ENCODE data around the gene HOXD10. TPM values are rescaled to one million over a fixed set of nuclear protein-coding genes. Genes with fewer than 3 reads are reported as not detected.

The HOXD10 gene
- total and polyA plus RNA-seq, 7 donors, result 0.23 to 46.0 (median 10.7) TPM

DNA sequence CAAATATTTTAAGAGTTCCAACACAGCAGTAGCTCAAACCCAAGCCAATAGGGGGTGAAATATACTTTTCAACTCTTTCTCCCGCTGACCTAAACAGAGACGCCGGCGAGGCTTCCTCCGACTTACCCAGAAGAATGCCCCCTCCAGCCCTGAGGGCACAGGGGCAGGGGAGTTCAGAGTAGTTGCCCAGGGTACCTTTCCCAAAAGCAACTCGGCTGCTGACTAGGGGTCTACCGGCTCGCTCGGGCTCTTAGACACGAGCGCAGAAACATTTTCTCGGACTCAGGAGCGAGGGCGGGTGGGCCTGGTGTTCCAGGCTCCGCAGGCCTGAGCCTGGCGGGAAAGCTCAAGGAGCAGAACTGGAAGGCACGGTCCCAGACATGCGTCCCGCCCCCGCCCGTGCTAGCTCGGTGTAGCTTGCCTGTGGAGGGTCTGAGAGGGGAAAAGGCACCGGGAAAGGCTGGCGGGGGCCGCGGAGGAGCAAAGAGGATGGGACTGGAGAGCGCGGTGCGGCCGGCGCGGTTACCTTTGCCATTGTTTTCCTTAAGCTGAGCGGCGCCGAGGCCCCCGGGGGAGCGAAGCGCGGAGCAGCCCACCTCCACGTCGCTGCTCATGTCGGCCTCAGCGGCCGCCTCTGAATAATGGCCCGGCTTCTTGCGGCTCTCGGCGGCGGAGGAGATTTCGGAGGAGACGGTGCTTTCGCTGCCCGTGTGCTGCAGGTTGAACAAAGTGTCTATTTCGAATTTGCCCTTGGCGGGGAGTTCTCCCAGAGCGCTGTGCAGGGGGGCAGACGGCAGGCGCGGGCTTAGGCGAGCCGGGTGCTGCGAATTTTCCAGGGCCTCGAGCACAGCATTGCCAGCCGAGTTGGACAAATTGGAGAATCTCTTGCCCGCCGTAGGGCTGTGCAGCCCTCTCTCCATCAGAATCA lies 33.5 kb upstream of the HOXD10 start:
- Histone ChIP-seq H3K36me3 (no peaks in the 10 kb centered on the region), H3K4me1 (peaks cover 0 to 56% (median 39%) of the 10 kb centered on the region in 4 donors), H3K4me3 (peak overlapping the region; percentile 32 to 54 (median 50)), H3K27me3 (peaks cover 51 to 98% (median 61%) of the 10 kb centered on the region in 3 donors), H3K9me3 (peaks cover 0 to 8% (median 0%) of the 10 kb centered on the region in 4 donors), H3K27ac (peak overlapping the region in 3 of 4 donors; percentile 92 to 96 (median 94))
- DNase-seq, result no peak
- WGBS, 2 donors, result 8 to 9% methylated on average over 66 of the region's 66 CpGs
- TF ChIP-seq, protein P1, sequence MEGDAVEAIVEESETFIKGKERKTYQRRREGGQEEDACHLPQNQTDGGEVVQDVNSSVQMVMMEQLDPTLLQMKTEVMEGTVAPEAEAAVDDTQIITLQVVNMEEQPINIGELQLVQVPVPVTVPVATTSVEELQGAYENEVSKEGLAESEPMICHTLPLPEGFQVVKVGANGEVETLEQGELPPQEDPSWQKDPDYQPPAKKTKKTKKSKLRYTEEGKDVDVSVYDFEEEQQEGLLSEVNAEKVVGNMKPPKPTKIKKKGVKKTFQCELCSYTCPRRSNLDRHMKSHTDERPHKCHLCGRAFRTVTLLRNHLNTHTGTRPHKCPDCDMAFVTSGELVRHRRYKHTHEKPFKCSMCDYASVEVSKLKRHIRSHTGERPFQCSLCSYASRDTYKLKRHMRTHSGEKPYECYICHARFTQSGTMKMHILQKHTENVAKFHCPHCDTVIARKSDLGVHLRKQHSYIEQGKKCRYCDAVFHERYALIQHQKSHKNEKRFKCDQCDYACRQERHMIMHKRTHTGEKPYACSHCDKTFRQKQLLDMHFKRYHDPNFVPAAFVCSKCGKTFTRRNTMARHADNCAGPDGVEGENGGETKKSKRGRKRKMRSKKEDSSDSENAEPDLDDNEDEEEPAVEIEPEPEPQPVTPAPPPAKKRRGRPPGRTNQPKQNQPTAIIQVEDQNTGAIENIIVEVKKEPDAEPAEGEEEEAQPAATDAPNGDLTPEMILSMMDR (IDR thresholded peaks at IDR 0.05), result no peak
- TF ChIP-seq EP300 (IDR thresholded peaks at IDR 0.05) (no peak), POLR2AphosphoS5 (IDR thresholded peaks at IDR 0.05) (no peak), POLR2A (IDR thresholded peaks at IDR 0.05) (no peak)
- intact Hi-C loops (cut with DNase I), result no loop called here

DNA sequence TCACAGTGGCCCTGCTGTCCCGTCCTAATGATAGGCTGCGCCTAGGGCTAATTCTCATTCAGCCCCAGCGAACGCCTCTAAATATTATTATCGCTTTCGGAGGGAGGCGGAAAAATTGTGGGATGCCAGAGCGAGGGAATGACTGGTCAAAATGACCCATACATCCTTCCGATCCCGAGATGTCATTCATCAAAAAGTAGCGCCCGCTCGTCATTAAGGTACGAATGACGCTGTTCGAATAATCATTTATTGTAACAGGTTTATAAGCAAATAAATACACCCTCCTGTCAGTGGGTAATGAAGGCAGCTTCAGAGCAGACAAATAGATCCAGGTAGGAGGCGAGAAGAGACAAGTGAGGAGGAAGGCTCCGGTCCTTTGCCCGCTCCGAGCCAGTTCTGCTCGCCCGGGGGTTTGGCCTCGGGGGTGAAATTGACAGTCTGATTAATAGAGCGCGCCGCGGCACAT lies 32.7 kb upstream of the HOXD10 start, which contains the start of gene EVX2:
EVX2 (minus strand) TSS at position 167 of the 466 bp plus-strand sequence. CDS start 186 bp downstream, outside the sequence.
- Histone ChIP-seq H3K36me3 (no peaks in the 10 kb centered on the region), H3K27me3 (peaks cover 51 to 98% (median 61%) of the 10 kb centered on the region in 3 donors), H3K4me1 (peaks cover 0 to 61% (median 44%) of the 10 kb centered on the region in 4 donors), H3K4me3 (peak within 1 kb of the TSS; percentile 32 to 54 (median 50)), H3K9me3 (peaks cover 0 to 8% (median 0%) of the 10 kb centered on the region in 4 donors), H3K27ac (peak within 1 kb of the TSS in 3 of 4 donors; percentile 92 to 96 (median 94))
- DNase-seq, result no peak
- intact Hi-C loops (cut with DNase I), result no loop called here
- TF ChIP-seq EP300 (IDR thresholded peaks at IDR 0.05) (no peak), POLR2AphosphoS5 (IDR thresholded peaks at IDR 0.05) (peak in 1 of 4 donors; percentile 13), POLR2A (IDR thresholded peaks at IDR 0.05) (peak in 1 of 2 donors; percentile 6)
- TF ChIP-seq, protein P1 (IDR thresholded peaks at IDR 0.05), result no peak
- WGBS, 2 donors, result 18% methylated on average over 27 of the region's 27 CpGs

DNA sequence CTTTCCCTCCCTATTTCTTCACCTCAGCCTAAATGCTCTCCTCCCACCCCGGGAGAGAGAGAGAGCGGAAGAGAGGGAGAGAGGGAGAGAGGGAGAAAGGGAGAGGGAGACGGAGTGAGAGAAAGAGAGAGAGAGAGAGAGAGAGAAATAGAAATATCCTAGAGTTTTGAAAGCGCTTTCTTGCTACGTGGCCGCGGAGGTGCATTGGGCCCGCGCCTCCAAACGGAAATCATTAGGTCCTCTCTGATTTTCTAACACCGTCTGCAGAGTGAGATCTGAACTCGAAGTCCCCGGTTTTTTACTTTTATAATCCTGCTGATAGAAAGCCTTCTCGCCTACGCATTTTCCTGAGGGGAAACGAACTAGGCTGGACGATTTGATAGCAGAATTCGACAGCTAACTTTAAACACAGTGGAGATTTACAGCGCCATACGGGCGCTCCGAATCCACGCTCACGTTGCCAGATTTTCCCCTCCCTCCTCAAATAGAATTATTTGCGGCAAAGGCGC lies 31.9 kb upstream of the HOXD10 start:
- 5 to 6% methylated on average over 26 of the region's 26 CpGs for WGBS, 2 donors
- intact Hi-C loops (cut with DNase I), result loop anchor here (5.0 kb wide), 1 partner anchor 972 kb away; no protein-coding TSS in a partner anchor
- TF ChIP-seq POLR2A (IDR thresholded peaks at IDR 0.05) (no peak), EP300 (IDR thresholded peaks at IDR 0.05) (no peak), POLR2AphosphoS5 (IDR thresholded peaks at IDR 0.05) (peak in 1 of 4 donors; percentile 14)
- TF ChIP-seq, protein P1 (IDR thresholded peaks at IDR 0.05), result no peak
- Histone ChIP-seq H3K4me1 (peaks cover 0 to 56% (median 45%) of the 10 kb centered on the region in 4 donors), H3K27me3 (peaks cover 48 to 98% (median 54%) of the 10 kb centered on the region in 3 donors), H3K36me3 (no peaks in the 10 kb centered on the region), H3K4me3 (peak overlapping the region; percentile 29 to 54 (median 50)), H3K9me3 (peaks cover 0 to 8% (median 0%) of the 10 kb centered on the region in 4 donors), H3K27ac (peak overlapping the region in 3 of 4 donors; percentile 92 to 96 (median 94))
- DNase-seq, result no peak

DNA sequence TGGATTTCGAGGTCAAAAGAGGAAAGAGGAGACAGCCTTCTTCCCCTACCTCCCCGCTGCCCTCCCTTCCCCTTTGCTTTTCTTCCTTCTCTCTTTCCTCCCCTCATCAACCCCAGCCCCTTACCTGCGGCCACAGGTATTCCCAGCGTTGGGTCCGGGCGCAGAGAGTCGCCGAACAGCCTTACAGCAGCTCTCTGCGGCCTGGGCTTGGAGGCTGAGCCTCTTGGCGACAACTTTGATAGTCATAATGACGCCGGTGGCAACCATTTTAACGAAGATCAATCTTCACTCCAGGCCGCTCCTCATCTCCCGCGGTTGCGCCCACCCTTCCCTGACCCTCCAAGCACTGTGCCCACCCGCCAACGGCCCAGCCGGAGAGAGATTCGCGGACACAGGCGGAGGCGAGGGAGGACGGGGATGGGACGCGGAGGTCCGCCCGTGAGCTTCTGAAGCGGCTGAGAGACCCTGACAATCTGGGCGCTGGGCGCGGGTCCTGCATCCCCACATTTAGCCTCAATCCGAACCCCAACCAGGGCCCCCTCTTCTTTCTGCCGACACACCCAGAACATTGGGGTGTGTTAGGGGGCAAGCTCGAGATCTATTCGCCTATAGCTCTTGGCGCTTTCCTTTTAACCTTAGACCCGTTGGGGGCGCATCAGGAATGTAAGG lies 31.3 kb upstream of the HOXD10 start:
- Histone ChIP-seq H3K4me3 (peak overlapping the region; percentile 29 to 54 (median 50)), H3K9me3 (peaks cover 0 to 8% (median 0%) of the 10 kb centered on the region in 4 donors), H3K36me3 (no peaks in the 10 kb centered on the region), H3K27ac (peak overlapping the region in 3 of 4 donors; percentile 92 to 96 (median 94)), H3K4me1 (peaks cover 0 to 57% (median 46%) of the 10 kb centered on the region in 4 donors), H3K27me3 (peaks cover 44 to 100% (median 51%) of the 10 kb centered on the region in 3 donors)
- DNase-seq, result no peak
- intact Hi-C loops (cut with DNase I), result loop anchor here (5.0 kb wide), 1 partner anchor 973 kb away; no protein-coding TSS in a partner anchor
- TF ChIP-seq EP300 (IDR thresholded peaks at IDR 0.05) (no peak), POLR2A (IDR thresholded peaks at IDR 0.05) (no peak), POLR2AphosphoS5 (IDR thresholded peaks at IDR 0.05) (no peak)
- TF ChIP-seq, protein P1 (IDR thresholded peaks at IDR 0.05), result no peak
- WGBS, 2 donors, result 8 to 10% methylated on average over 40 of the region's 40 CpGs
